GM12891 (cell line): Measurements from ENCODE around the gene PLIN3.
"Not testable (repeated sequence)": the region's sequence is repeated elsewhere in the genome, so short reads cannot be mapped to it uniquely, and the experiment has no call there.

Experiments used
- DNase-seq: peaks from one replicate; pipeline ENCODE4 v3.0.0; 2011; ENCODE audit warnings: low spot score; ENCODE audit not compliant: insufficient read length
- FAIRE-seq: peaks from 2 replicates; lab custom pipeline; 2011; peaks lifted over from hg19 to GRCh38; lab: Jason Lieb, UNC
- PAX5 ChIP-seq: IDR thresholded peaks from 2 replicates; pipeline ENCODE4 v1.6.1; 2011; ENCODE audit warnings: low read length, moderate library complexity, mild to moderate bottlenecking; ENCODE audit not compliant: insufficient read depth, severe bottlenecking
- POLR2A ChIP-seq: IDR thresholded peaks from 2 replicates; pipeline ENCODE4 v1.6.1; 2011; ENCODE audit warnings: low read depth, low read length, control low read depth
- POLR2AphosphoS5 ChIP-seq: IDR thresholded peaks from 2 replicates; pipeline ENCODE4 v1.6.1; 2011; ENCODE audit warnings: low read depth, low read length, control low read depth
- POU2F2 ChIP-seq: IDR thresholded peaks from 2 replicates; pipeline ENCODE4 v1.6.1; 2011; ENCODE audit warnings: low read depth, mild to moderate bottlenecking, control low read depth, low read length, moderate library complexity
- SPI1 ChIP-seq: IDR thresholded peaks from 2 replicates; pipeline ENCODE4 v1.6.1; 2011; ENCODE audit warnings: low read depth, low read length, control low read depth
- TAF1 ChIP-seq: IDR thresholded peaks from 2 replicates; pipeline ENCODE4 v1.6.1; 2011; ENCODE audit warnings: low read depth, low read length, control low read depth

Gene PLIN3

GRCh38 chr19:4891066-4891465, 23.6 kb upstream of the PLIN3 start:
- TF ChIP-seq TAF1: no peak
- no peak for TF ChIP-seq SPI1
- TF ChIP-seq PAX5: no peak
- TF ChIP-seq POLR2A: no peak
- TF ChIP-seq POU2F2: no peak
- no peak for TF ChIP-seq POLR2AphosphoS5
- FAIRE-seq (no peak), DNase-seq (no peak)

- no peak for DNase-seq
- no peak for FAIRE-seq
Measured at GRCh38 chr19:4889034-4889815, 21.8 kb upstream of the PLIN3 start.

GRCh38 chr19:4887803-4888202, 20.3 kb upstream of the PLIN3 start:
- DNase-seq, FAIRE-seq: not testable (repeated sequence)

More at GRCh38 chr19:4889034-4889815, 21.8 kb upstream of the PLIN3 start:
- TF ChIP-seq POLR2A (no peak), PAX5 (no peak), SPI1 (no peak), TAF1 (no peak), POU2F2 (no peak), POLR2AphosphoS5 (no peak)

GRCh38 chr19:4884993-4885392, 17.5 kb upstream of the PLIN3 start:
- DNase-seq, FAIRE-seq: not testable (repeated sequence)

GRCh38 chr19:4882874-4883273, 15.4 kb upstream of the PLIN3 start:
- not testable (repeated sequence) for DNase-seq, FAIRE-seq

GRCh38 chr19:4879041-4879440, 11.6 kb upstream of the PLIN3 start:
- TF ChIP-seq POU2F2 (no peak), SPI1 (no peak), POLR2AphosphoS5 (no peak), PAX5 (no peak), TAF1 (no peak), POLR2A (no peak)
- DNase-seq (no peak), FAIRE-seq (no peak)

- DNase-seq (no peak), FAIRE-seq (peak; percentile 38)
Measured at GRCh38 chr19:4878491-4878968, 11.1 kb upstream of the PLIN3 start.

GRCh38 chr19:4877753-4878490, 10.5 kb upstream of the PLIN3 start:
- FAIRE-seq: no peak
- DNase-seq: no peak
- TF ChIP-seq SPI1 (no peak), TAF1 (no peak), PAX5 (no peak), POLR2A (no peak), POU2F2 (no peak), POLR2AphosphoS5 (no peak)

More at GRCh38 chr19:4878491-4878968, 11.1 kb upstream of the PLIN3 start:
- TF ChIP-seq SPI1: no peak
- TF ChIP-seq POU2F2: no peak
- TF ChIP-seq POLR2A: no peak
- no peak for TF ChIP-seq PAX5
- TF ChIP-seq TAF1: no peak
- TF ChIP-seq POLR2AphosphoS5: no peak

GRCh38 chr19:4873930-4874329, 6.5 kb upstream of the PLIN3 start:
- no peak for FAIRE-seq
- no peak for DNase-seq
- no peak for TF ChIP-seq PAX5
- TF ChIP-seq POLR2A: no peak
- TF ChIP-seq POU2F2: no peak
- TF ChIP-seq TAF1: no peak
- no peak for TF ChIP-seq SPI1
- no peak for TF ChIP-seq POLR2AphosphoS5

GRCh38 chr19:4871711-4872110, 4.2 kb upstream of the PLIN3 start:
- no peak for FAIRE-seq
- no peak for TF ChIP-seq TAF1
- TF ChIP-seq SPI1: no peak
- no peak for TF ChIP-seq POU2F2
- no peak for TF ChIP-seq POLR2A
- TF ChIP-seq POLR2AphosphoS5: no peak
- TF ChIP-seq PAX5: no peak
- no peak for DNase-seq
